Measurements from ENCODE around the gene OR2AG2. TPM values are rescaled to one million over a fixed set of nuclear protein-coding genes. Genes with fewer than 3 reads are reported as not detected.

Gene OR2AG2
- total and polyA plus RNA-seq, 4 donors, result 0.01 to 0.18 (median 0.06) TPM; not detected in 1

GRCh38 chr11:6724013-6724412 lies 47.8 kb downstream of the OR2AG2 start:
- Histone ChIP-seq H3K36me3 (ENCODE audit: control insufficient read depth in 4 of 4, insufficient read depth in 4 of 4, low read length in 4 of 4) (peaks cover 0 to 2% (median 0%) of the 10 kb centered on the region in 4 donors), H3K9ac (ENCODE audit: insufficient read depth in 1 of 2, low read length in 2 of 2) (no peak overlapping the region), H3K27ac (ENCODE audit: low read depth in 1 of 2, low read length in 1 of 2) (no peak overlapping the region), H3K4me3 (no peak overlapping the region), H3K27me3 (ENCODE audit: control insufficient read depth in 3 of 3, insufficient read depth in 3 of 3, low read length in 2 of 3) (no peaks in the 10 kb centered on the region), H3K4me1 (ENCODE audit: control insufficient read depth in 5 of 5, insufficient read depth in 5 of 5, low read length in 5 of 5) (peaks cover 0 to 2% (median 0%) of the 10 kb centered on the region in 5 donors), H3K9me3 (ENCODE audit: control insufficient read depth in 4 of 4, insufficient read depth in 3 of 4, low read length in 3 of 4) (peaks cover 0 to 5% (median 2%) of the 10 kb centered on the region in 4 donors)
- DNase-seq (no peak), ATAC-seq (ENCODE audit: insufficient read depth, low FRiP score) (no peak)
- 81 to 89% methylated on average over 1 of the region's 1 CpG for WGBS, 2 donors
- no peak for TF ChIP-seq CTCF (IDR thresholded peaks at IDR 0.05; ENCODE audit: control extremely low read depth, extremely low read depth)

- TF ChIP-seq CTCF (IDR thresholded peaks at IDR 0.05; ENCODE audit: control extremely low read depth, extremely low read depth), result no peak
- DNase-seq, result no peak
- peaks cover 0 to 2% (median 0%) of the 10 kb centered on the region in 4 donors for H3K36me3 ChIP-seq (ENCODE audit: control insufficient read depth in 4 of 4, insufficient read depth in 4 of 4, low read length in 4 of 4)
- peaks cover 0 to 2% (median 0%) of the 10 kb centered on the region in 5 donors for H3K4me1 ChIP-seq (ENCODE audit: control insufficient read depth in 5 of 5, insufficient read depth in 5 of 5, low read length in 5 of 5)
- H3K4me3 ChIP-seq, result no peak overlapping the region
- no peaks in the 10 kb centered on the region for H3K27me3 ChIP-seq (ENCODE audit: control insufficient read depth in 3 of 3, insufficient read depth in 3 of 3, low read length in 2 of 3)
- H3K9ac ChIP-seq (ENCODE audit: insufficient read depth in 1 of 2, low read length in 2 of 2), result no peak overlapping the region
- WGBS, 2 donors, result 70 to 74% methylated on average over 1 of the region's 1 CpG
- no peak for ATAC-seq (ENCODE audit: insufficient read depth, low FRiP score)
- peaks cover 0 to 5% (median 0%) of the 10 kb centered on the region in 4 donors for H3K9me3 ChIP-seq (ENCODE audit: control insufficient read depth in 4 of 4, insufficient read depth in 3 of 4, low read length in 3 of 4)
- H3K27ac ChIP-seq (ENCODE audit: low read depth in 1 of 2, low read length in 1 of 2), result no peak overlapping the region
Observed at GRCh38 chr11:6721343-6721742, 50.4 kb downstream of the OR2AG2 start.

GRCh38 chr11:6719576-6719975 lies 52.2 kb downstream of the OR2AG2 start:
- TF ChIP-seq CTCF (IDR thresholded peaks at IDR 0.05; ENCODE audit: control extremely low read depth, extremely low read depth), result no peak
- no peak for ATAC-seq (ENCODE audit: insufficient read depth, low FRiP score)
- H3K4me1 ChIP-seq (ENCODE audit: control insufficient read depth in 5 of 5, insufficient read depth in 5 of 5, low read length in 5 of 5), result peaks cover 0 to 2% (median 0%) of the 10 kb centered on the region in 5 donors
- no peak for DNase-seq
- WGBS, 2 donors, result 73 to 95% methylated on average over 1 of the region's 1 CpG
- H3K4me3 ChIP-seq, result no peak overlapping the region
- H3K9ac ChIP-seq (ENCODE audit: insufficient read depth in 1 of 2, low read length in 2 of 2), result no peak overlapping the region
- H3K27ac ChIP-seq (ENCODE audit: low read depth in 1 of 2, low read length in 1 of 2), result no peak overlapping the region
- peaks cover 0 to 5% (median 0%) of the 10 kb centered on the region in 4 donors for H3K9me3 ChIP-seq (ENCODE audit: control insufficient read depth in 4 of 4, insufficient read depth in 3 of 4, low read length in 3 of 4)
- no peaks in the 10 kb centered on the region for H3K27me3 ChIP-seq (ENCODE audit: control insufficient read depth in 3 of 3, insufficient read depth in 3 of 3, low read length in 2 of 3)
- H3K36me3 ChIP-seq (ENCODE audit: control insufficient read depth in 4 of 4, insufficient read depth in 4 of 4, low read length in 4 of 4), result peaks cover 0 to 2% (median 0%) of the 10 kb centered on the region in 4 donors

GRCh38 chr11:6717426-6717825 lies 54.4 kb downstream of the OR2AG2 start:
- 84 to 90% methylated on average over 3 of the region's 3 CpGs for WGBS, 2 donors
- ATAC-seq (ENCODE audit: insufficient read depth, low FRiP score) (no peak), DNase-seq (no peak)
- H3K36me3 ChIP-seq (ENCODE audit: control insufficient read depth in 4 of 4, insufficient read depth in 4 of 4, low read length in 4 of 4), result peaks cover 0 to 2% (median 0%) of the 10 kb centered on the region in 4 donors
- peaks cover 0 to 4% (median 0%) of the 10 kb centered on the region in 4 donors for H3K9me3 ChIP-seq (ENCODE audit: control insufficient read depth in 4 of 4, insufficient read depth in 3 of 4, low read length in 3 of 4)
- no peak overlapping the region for H3K27ac ChIP-seq (ENCODE audit: low read depth in 1 of 2, low read length in 1 of 2)
- H3K4me1 ChIP-seq (ENCODE audit: control insufficient read depth in 5 of 5, insufficient read depth in 5 of 5, low read length in 5 of 5), result no peaks in the 10 kb centered on the region
- TF ChIP-seq CTCF (IDR thresholded peaks at IDR 0.05; ENCODE audit: control extremely low read depth, extremely low read depth), result no peak
- no peaks in the 10 kb centered on the region for H3K27me3 ChIP-seq (ENCODE audit: control insufficient read depth in 3 of 3, insufficient read depth in 3 of 3, low read length in 2 of 3)
- H3K9ac ChIP-seq (ENCODE audit: insufficient read depth in 1 of 2, low read length in 2 of 2), result no peak overlapping the region
- no peak overlapping the region for H3K4me3 ChIP-seq

All from lung (tissue), 12 donors.